H1 (cell line): Measurements from ENCODE around the gene FAF2. TPM values are rescaled to one million over a fixed set of nuclear protein-coding genes. Genes with fewer than 3 reads are reported as not detected.

Source experiments
- CTCF ChIA-PET: fragments of 300-600 bp; sonication (Branson Sonifier 250); formaldehyde crosslinking; loops from one replicate; lab custom pipeline; 2021; ENCODE audit not compliant: partially characterized antibody; lab: Charles Lee
- POLR2A ChIA-PET: fragments of 300-600 bp; sonication (Branson Sonifier 250); formaldehyde crosslinking; loops from one replicate; lab custom pipeline; 2021; ENCODE audit warnings: inconsistent platforms; ENCODE audit not compliant: partially characterized antibody; lab: Charles Lee
- DNase-seq, 2 experiments: peaks; one replicate each; pipeline versions ENCODE4 v3.0.0 to v3.0.0-alpha.2; 2010 to 2022; ENCODE audit warnings: low spot score in 2 of 2, low read depth in 1 of 2, mixed read lengths in 1 of 2
- FAIRE-seq: peaks from 2 replicates; lab custom pipeline; 2011; peaks lifted over from hg19 to GRCh38; lab: Jason Lieb, UNC
- H2AFZ ChIP-seq: 2 replicates; pipeline ENCODE4 v1.8.1; 2012; ENCODE audit warnings: low read length, inconsistent platforms
- H2AK5ac ChIP-seq: 2 replicates; pipeline ENCODE4 v1.6.1; 2013; ENCODE audit warnings: low read depth, low read length
- H2BK120ac ChIP-seq: replicated peaks from 2 replicates; pipeline ENCODE3; 2013; ENCODE audit warnings: low read depth, low read length, inconsistent platforms
- H2BK12ac ChIP-seq: 2 replicates; pipeline ENCODE4 v1.6.1; 2013; ENCODE audit warnings: low read depth, low read length
- H2BK15ac ChIP-seq: 2 replicates; pipeline ENCODE4 v1.6.1; 2013; ENCODE audit warnings: low read length
- H2BK20ac ChIP-seq: 2 replicates; pipeline ENCODE4 v1.6.1; 2013; ENCODE audit warnings: low read length
- H2BK5ac ChIP-seq: 2 replicates; pipeline ENCODE4 v1.6.1; 2013; ENCODE audit warnings: low read depth, low read length
- H3K14ac ChIP-seq: 2 replicates; pipeline ENCODE4 v1.6.1; 2013; ENCODE audit warnings: inconsistent platforms; ENCODE audit not compliant: insufficient read length
- H3K18ac ChIP-seq: 2 replicates; pipeline ENCODE4 v1.6.1; 2013; ENCODE audit warnings: low read length; ENCODE audit errors: extremely low read depth
- H3K23ac ChIP-seq: 2 replicates; pipeline ENCODE4 v1.6.1; 2013; ENCODE audit warnings: inconsistent platforms; ENCODE audit not compliant: insufficient read length
- H3K23me2 ChIP-seq: 2 replicates; pipeline ENCODE4 v1.6.1; 2013; ENCODE audit warnings: low read depth, low read length
- H3K27ac ChIP-seq: 2 replicates; pipeline ENCODE4 v1.6.1; 2011; ENCODE audit warnings: low read depth, low read length, inconsistent platforms
- H3K27me3 ChIP-seq, 4 experiments: replicated peaks in 1 of 4; 1 replicate in 1 of 4; 2 replicates in 3 of 4; pipeline versions ENCODE4 v1.6.1 to v1.8.1; 2011 to 2013; ENCODE audit warnings: low read length in 3 of 4, mild to moderate bottlenecking in 3 of 4, inconsistent platforms in 2 of 4, mixed read lengths in 2 of 4, moderate library complexity in 1 of 4; ENCODE audit not compliant: control insufficient read depth in 3 of 4, insufficient read depth in 3 of 4; ENCODE audit errors: extremely low read depth in 1 of 4
- H3K36me3 ChIP-seq, 4 experiments: 2 replicates each; pipeline versions ENCODE4 v1.6.1 to v1.8.1; 2011 to 2013; ENCODE audit warnings: mild to moderate bottlenecking in 4 of 4, low read length in 3 of 4, moderate library complexity in 2 of 4, control low read depth in 1 of 4, inconsistent platforms in 1 of 4; ENCODE audit not compliant: insufficient read depth in 4 of 4, control insufficient read depth in 2 of 4
- H3K4ac ChIP-seq: replicated peaks from 2 replicates; pipeline ENCODE3; 2013; ENCODE audit warnings: low read length, low read depth, mixed read lengths, inconsistent platforms; ENCODE audit not compliant: insufficient read length
- H3K4me1 ChIP-seq, 4 experiments: replicated peaks in 1 of 4; 1 replicate in 1 of 4; 2 replicates in 3 of 4; pipeline versions ENCODE4 v1.6.1 to v1.8.1; 2011 to 2013; ENCODE audit warnings: low read length in 3 of 4, inconsistent platforms in 2 of 4, mixed read lengths in 1 of 4; ENCODE audit not compliant: insufficient read depth in 4 of 4, control insufficient read depth in 3 of 4
- H3K4me2 ChIP-seq, 2 experiments: 2 replicates each; pipeline versions ENCODE4 v1.6.1 to v1.8.1; 2011 to 2013; ENCODE audit warnings: low read depth in 2 of 2, low read length in 2 of 2, control low read depth in 1 of 2, inconsistent platforms in 1 of 2, mild to moderate bottlenecking in 1 of 2; ENCODE audit not compliant: insufficient read depth in 1 of 2
- H3K4me3 ChIP-seq, 4 experiments: fragments of 200-600, 300-600 bp in 1 of 4; sonication (generic), shearing (Covaris generic), sonication (Bioruptor Twin) in 1 of 4; 2 replicates each; pipeline versions ENCODE4 v1.5.1 to v1.8.1; 2011 to 2016; ENCODE audit warnings: low read length in 4 of 4, low read depth in 3 of 4, control low read depth in 2 of 4, inconsistent platforms in 2 of 4, mild to moderate bottlenecking in 2 of 4, mixed read lengths in 1 of 4, moderate library complexity in 1 of 4; ENCODE audit not compliant: insufficient read depth in 2 of 4; ENCODE audit errors: extremely low read depth in 1 of 4
- H3K56ac ChIP-seq: replicated peaks from 2 replicates; pipeline ENCODE3; 2013; ENCODE audit warnings: low read depth, mild to moderate bottlenecking, mixed read lengths, low read length, inconsistent platforms; ENCODE audit not compliant: insufficient read length
- H3K79me1 ChIP-seq: 2 replicates; pipeline ENCODE4 v1.6.1; 2013; ENCODE audit warnings: low read depth, low read length, control low read depth
- H3K79me2 ChIP-seq, 2 experiments: 2 replicates each; pipeline versions ENCODE4 v1.6.1 to v1.8.1; 2012 to 2013; ENCODE audit warnings: low read length in 2 of 2, mild to moderate bottlenecking in 2 of 2, inconsistent platforms in 1 of 2; ENCODE audit not compliant: insufficient read depth in 2 of 2, control insufficient read depth in 1 of 2
- H3K9ac ChIP-seq, 4 experiments: replicated peaks in 1 of 4; 1 replicate in 1 of 4; 2 replicates in 3 of 4; pipeline versions ENCODE4 v1.6.1 to v1.8.1; 2011 to 2013; ENCODE audit warnings: low read depth in 3 of 4, low read length in 3 of 4, control low read depth in 2 of 4, mild to moderate bottlenecking in 2 of 4, moderate library complexity in 2 of 4, inconsistent platforms in 1 of 4; ENCODE audit errors: extremely low read depth in 1 of 4
- H3K9me3 ChIP-seq, 2 experiments: 2 replicates each; pipeline versions ENCODE4 v1.6.1 to v1.8.1; 2012 to 2013; ENCODE audit warnings: mild to moderate bottlenecking in 2 of 2, moderate library complexity in 2 of 2, control low read depth in 1 of 2, inconsistent platforms in 1 of 2, low read depth in 1 of 2, low read length in 1 of 2, mixed read lengths in 1 of 2; ENCODE audit not compliant: insufficient read depth in 2 of 2
- H4K20me1 ChIP-seq, 2 experiments: replicated peaks in 1 of 2; 2 replicates each; pipeline versions ENCODE3 to v1.8.1; 2011 to 2013; ENCODE audit warnings: inconsistent platforms in 2 of 2, low read length in 2 of 2, mild to moderate bottlenecking in 1 of 2; ENCODE audit not compliant: insufficient read depth in 2 of 2, control insufficient read depth in 1 of 2
- H4K5ac ChIP-seq: 2 replicates; pipeline ENCODE4 v1.6.1; 2013; ENCODE audit warnings: low read length, low read depth, mixed read lengths, inconsistent platforms; ENCODE audit not compliant: insufficient read length
- H4K8ac ChIP-seq: 2 replicates; pipeline ENCODE4 v1.8.0; 2013; ENCODE audit warnings: mild to moderate bottlenecking, moderate library complexity, low read length, inconsistent platforms; ENCODE audit not compliant: insufficient read depth; ENCODE audit errors: extremely low read depth
- H4K91ac ChIP-seq: replicated peaks from 2 replicates; pipeline ENCODE3; 2013; ENCODE audit warnings: low read length, mixed read lengths, inconsistent platforms; ENCODE audit not compliant: insufficient read length
- POLR2AphosphoS5 ChIP-seq: IDR thresholded peaks from 2 replicates; pipeline ENCODE4 v1.6.1; 2011; ENCODE audit warnings: low read depth, low read length
- YY1 ChIP-seq: IDR thresholded peaks from 2 replicates; pipeline ENCODE4 v1.6.1; 2011; ENCODE audit warnings: low read depth, mild to moderate bottlenecking, low read length
- WGBS, 2 experiments: shearing (Covaris generic) in 1 of 2; methylation state at CpG; one replicate each; pipeline versions ENCODE4 v1.1.6 to v1.1.7; 2013 to 2015; ENCODE audit warnings: low lambda C conversion rate in 2 of 2, mixed read lengths in 2 of 2, inconsistent platforms in 1 of 2, low coverage in 1 of 2, missing lambda C conversion rate in 1 of 2; ENCODE audit not compliant: insufficient replicate concordance in 2 of 2, insufficient coverage in 1 of 2, insufficient read length in 1 of 2; ENCODE audit errors: extremely low coverage in 1 of 2, missing lambda C conversion rate in 1 of 2; 5-methylcytosine and 5-hydroxymethylcytosine counted together
- polyA plus RNA-seq, 7 experiments: library from polyadenylated mRNA; depleted of rRNA in 3 of 7; stranded (reverse) in 5 of 7; unstranded in 2 of 7; fragments of >200 nt in 5 of 7; fragments of 200-250 nt in 2 of 7; gene quantifications; 1 replicate in 5 of 7; 2 replicates in 1 of 7; 4 replicates in 1 of 7; pipeline versions ENCODE4 v1.2.1 to v1.2.3, GENCODE V29; 2011 to 2013; ENCODE audit warnings: missing spikeins in 2 of 7, mixed read lengths in 2 of 7
- total RNA-seq: library from RNA; stranded (reverse); fragmentation: NEBNext Ultra II Directional; extraction: Animal tissue kit (Norgen Biotek cat#: 25700); gene quantifications from 2 replicates; pipeline ENCODE4 v1.2.1, GENCODE V29; 2021

The FAF2 gene
- total and polyA plus RNA-seq, 2 of the 8 experiments (the other 6 are each of a cell fraction or from before 2014, with no cell fraction given), result 20.8 to 35.8 TPM

GRCh38 chr5:176525677-176526076, 77.5 kb downstream of the FAF2 start:
- no peaks in the 10 kb centered on the region for H3K27me3 ChIP-seq
- no peak overlapping the region for H3K18ac ChIP-seq
- POLR2A ChIA-PET, result interaction anchor here (0.6 to 26.0 kb wide), 6 partner anchors 12 to 101 kb away, joined by 3 to 458 read pairs (median 4); partner anchors contain the start of gene RNF44
- DNase-seq (peak in 1 of 2 experiments; percentile 47), FAIRE-seq (no peak)
- no peak overlapping the region for H3K4me3 ChIP-seq
- H3K23me2 ChIP-seq, result no peaks in the 10 kb centered on the region
- WGBS, 2 experiments, result 97% methylated on average over 9 of the region's 9 CpGs; no CpG with 5 or more reads in 1 of the 2 experiments
- H3K4me1 ChIP-seq, result no peaks in the 10 kb centered on the region; a peak in 1 of 7 replicates
- CTCF ChIA-PET, result interaction anchor here (0.9 kb wide), 1 partner anchor 17 kb away, joined by 4 read pairs; no protein-coding TSS in a partner anchor
- H4K20me1 ChIP-seq, result peaks cover 7 to 16% of the 10 kb centered on the region in 2 experiments
- H3K79me2 ChIP-seq, result no peaks in the 10 kb centered on the region
- H3K56ac ChIP-seq, result no peak overlapping the region
- H4K8ac ChIP-seq, result no peak overlapping the region
- H3K23ac ChIP-seq, result no peak overlapping the region
- H2AK5ac ChIP-seq, result no peak overlapping the region
- 0 out of 2 replicates have a peak, but pooled peaks have one; percentile 7 for TF ChIP-seq POLR2AphosphoS5
- TF ChIP-seq YY1, result no peak
- no peak overlapping the region for H2BK20ac ChIP-seq
- no peak overlapping the region for H3K14ac ChIP-seq
- H2AFZ ChIP-seq, result no peak overlapping the region
- no peak overlapping the region for H3K4ac ChIP-seq
- H3K79me1 ChIP-seq, result peaks cover 3% of the 10 kb centered on the region
- H4K5ac ChIP-seq, result no peak overlapping the region
- no peak overlapping the region for H3K9ac ChIP-seq
- no peak overlapping the region for H2BK12ac ChIP-seq
- peaks cover 16 to 33% (median 27%) of the 10 kb centered on the region in 4 experiments; a peak in 7 of 8 replicates for H3K36me3 ChIP-seq
- no peak overlapping the region for H3K27ac ChIP-seq
- no peak overlapping the region for H2BK5ac ChIP-seq
- H4K91ac ChIP-seq, result no peak overlapping the region
- no peaks in the 10 kb centered on the region for H3K9me3 ChIP-seq
- H2BK15ac ChIP-seq, result no peak overlapping the region
- no peak overlapping the region for H3K4me2 ChIP-seq
- H2BK120ac ChIP-seq, result no peak overlapping the region
